K562 (cell line): ENCODE measurements around the gene IMPDH2. TPM values are rescaled to one million over a fixed set of nuclear protein-coding genes. Genes with fewer than 3 reads are reported as not detected.
A peak's percentile ranks its signal among the peaks of the same experiment; 100 is the strongest.

ENCODE experiments used
- ARID1B ChIP-seq: fragments of 450-650 bp; IDR thresholded peaks from 2 replicates; pipeline ENCODE4 v1.6.1; 2016; ENCODE audit warnings: antibody characterized with exemption, mild to moderate bottlenecking, inconsistent platforms
- E2F3 ChIP-seq: fragments of 250-450 bp; sonication (Bioruptor Pico); IDR thresholded peaks from 2 replicates; pipeline ENCODE4 v1.4.0; 2020; ENCODE audit warnings: mild to moderate bottlenecking
- EHMT2 ChIP-seq: fragments of 450-650 bp; IDR thresholded peaks from 2 replicates; pipeline ENCODE4 v1.6.1; 2018; ENCODE audit warnings: antibody characterized with exemption
- GATAD2B ChIP-seq: fragments of 450-650 bp; IDR thresholded peaks from 2 replicates; pipeline ENCODE4 v1.6.1; 2017; ENCODE audit warnings: mild to moderate bottlenecking, borderline replicate concordance
- HCFC1 ChIP-seq: IDR thresholded peaks from 2 replicates; pipeline ENCODE4 v1.6.1; 2012; ENCODE audit warnings: low read depth, low read length, improper control_type of control experiment
- HDAC8 ChIP-seq: fragments of 450-650 bp; IDR thresholded peaks from 2 replicates; pipeline ENCODE4 v1.6.1; 2016; ENCODE audit warnings: mild to moderate bottlenecking, missing genetic modification characterization, moderate library complexity, missing compliant biosample characterization
- KLF1 ChIP-seq: fragments of 450-650 bp; IDR thresholded peaks from 2 replicates; pipeline ENCODE4 v1.6.1; 2016; ENCODE audit warnings: missing genetic modification characterization, missing compliant biosample characterization
- KLF16 ChIP-seq: IDR thresholded peaks from 2 replicates; pipeline ENCODE4 v1.6.1; 2016; ENCODE audit warnings: antibody characterized with exemption
- LCOR ChIP-seq: sonication (generic); formaldehyde crosslinking; IDR thresholded peaks from 2 replicates; pipeline ENCODE4 v1.8.0; 2022; ENCODE audit warnings: mild to moderate bottlenecking, missing genetic modification reagents
- NCOA6 ChIP-seq: fragments of 450-650 bp; IDR thresholded peaks from 2 replicates; pipeline ENCODE4 v1.6.1; 2017; ENCODE audit warnings: mild to moderate bottlenecking
- NR0B1 ChIP-seq: fragments of 450-650 bp; IDR thresholded peaks from one replicate; pipeline ENCODE4 v1.6.1; 2018; ENCODE audit warnings: mild to moderate bottlenecking, moderate library complexity; ENCODE audit not compliant: partially characterized antibody
- NR1H2 ChIP-seq: sonication (generic); formaldehyde crosslinking; IDR thresholded peaks from 2 replicates; pipeline ENCODE4 v1.4.0; 2020; ENCODE audit warnings: mild to moderate bottlenecking, missing genetic modification reagents
- PPARD ChIP-seq: fragments of 250-450 bp; sonication (Bioruptor Pico); IDR thresholded peaks from 2 replicates; pipeline ENCODE4 v1.8.0; 2022; ENCODE audit warnings: inconsistent platforms, mild to moderate bottlenecking, moderate library complexity
- SMARCC2 ChIP-seq: fragments of 450-650 bp; IDR thresholded peaks from 2 replicates; pipeline ENCODE4 v1.6.1; 2017; ENCODE audit warnings: antibody characterized with exemption, moderate library complexity, mild to moderate bottlenecking, low read depth
- SPI1 ChIP-seq: IDR thresholded peaks from 2 replicates; pipeline ENCODE4 v1.6.1; 2011; ENCODE audit warnings: low read depth, low read length, control low read depth, borderline replicate concordance
- TRIM24 ChIP-seq, 2 experiments: fragments of 450-650 bp; IDR thresholded peaks; 2 replicates each; pipeline ENCODE4 v1.6.1; 2016
- YY1 ChIP-seq, 3 experiments: IDR thresholded peaks; 2 replicates each; pipeline ENCODE4 v1.6.1; 2011; ENCODE audit warnings: low read length in 2 of 3, mild to moderate bottlenecking in 2 of 3, moderate library complexity in 2 of 3, borderline replicate concordance in 1 of 3, control low read depth in 1 of 3, low read depth in 1 of 3; ENCODE audit not compliant: insufficient read depth in 3 of 3, insufficient replicate concordance in 2 of 3, control insufficient read depth in 1 of 3, insufficient read length in 1 of 3; ENCODE audit errors: extremely low read depth in 1 of 3
- ZFP30 ChIP-seq: fragments of 250-450 bp; sonication (Bioruptor Pico); IDR thresholded peaks from 2 replicates; pipeline ENCODE4 v1.8.0; 2022; ENCODE audit warnings: moderate library complexity, mild to moderate bottlenecking, inconsistent platforms, borderline replicate concordance
- ZNF561 ChIP-seq: fragments of 450-650 bp; formaldehyde crosslinking; conservative IDR thresholded peaks from 2 replicates; pipeline ENCODE4 v1.4.0; 2020; ENCODE audit warnings: mild to moderate bottlenecking, moderate library complexity
- ZNF75A ChIP-seq: fragments of 450-650 bp; formaldehyde crosslinking; IDR thresholded peaks from 2 replicates; pipeline ENCODE4 v1.4.0; 2020; ENCODE audit warnings: mild to moderate bottlenecking
- polyA plus RNA-seq, 8 experiments: library from polyadenylated mRNA; depleted of rRNA in 4 of 8; stranded (reverse) in 5 of 8; unstranded in 3 of 8; fragments of >200 nt; fragmentation: Nextera tagmentation in 2 of 8; fragmentation: Illumina TruSeq in 1 of 8; extraction: Ambion mirVana in 2 of 8; extraction: Trizol in 1 of 8; gene quantifications; 2 replicates each; pipeline versions ENCODE4 v1.2.1 to v1.2.3, GENCODE V29; 2011 to 2014; ENCODE audit warnings: inconsistent platforms in 1 of 8, missing spikeins in 1 of 8
- total RNA-seq, 7 experiments: library from RNA; depleted of rRNA in 6 of 7; stranded (reverse); fragments of >200 nt in 6 of 7; fragmentation: Illumina TruSeq in 2 of 7; extraction: Trizol in 2 of 7; gene quantifications; 2 replicates each; pipeline versions ENCODE4 v1.2.1 to v1.2.3, GENCODE V29; 2011 to 2021; ENCODE audit warnings: low replicate concordance in 1 of 7
- TF ChIP-seq, protein P1 (sequence below): fragments of 250-450 bp; sonication (Bioruptor Pico); IDR thresholded peaks from 2 replicates; pipeline ENCODE4 v1.5.0; 2021; ENCODE audit warnings: mild to moderate bottlenecking, borderline replicate concordance
- TF ChIP-seq, protein P2 (sequence below): fragments of 450-650 bp; formaldehyde crosslinking; IDR thresholded peaks from 2 replicates; pipeline ENCODE4 v1.4.0; 2022; ENCODE audit warnings: missing genetic modification characterization

IMPDH2 gene
- total and polyA plus RNA-seq, 9 of the 15 experiments (the other 6 are each of a cell fraction or from before 2014, with no cell fraction given): 318 to 507 (median 366) TPM

- TF ChIP-seq, protein P1, sequence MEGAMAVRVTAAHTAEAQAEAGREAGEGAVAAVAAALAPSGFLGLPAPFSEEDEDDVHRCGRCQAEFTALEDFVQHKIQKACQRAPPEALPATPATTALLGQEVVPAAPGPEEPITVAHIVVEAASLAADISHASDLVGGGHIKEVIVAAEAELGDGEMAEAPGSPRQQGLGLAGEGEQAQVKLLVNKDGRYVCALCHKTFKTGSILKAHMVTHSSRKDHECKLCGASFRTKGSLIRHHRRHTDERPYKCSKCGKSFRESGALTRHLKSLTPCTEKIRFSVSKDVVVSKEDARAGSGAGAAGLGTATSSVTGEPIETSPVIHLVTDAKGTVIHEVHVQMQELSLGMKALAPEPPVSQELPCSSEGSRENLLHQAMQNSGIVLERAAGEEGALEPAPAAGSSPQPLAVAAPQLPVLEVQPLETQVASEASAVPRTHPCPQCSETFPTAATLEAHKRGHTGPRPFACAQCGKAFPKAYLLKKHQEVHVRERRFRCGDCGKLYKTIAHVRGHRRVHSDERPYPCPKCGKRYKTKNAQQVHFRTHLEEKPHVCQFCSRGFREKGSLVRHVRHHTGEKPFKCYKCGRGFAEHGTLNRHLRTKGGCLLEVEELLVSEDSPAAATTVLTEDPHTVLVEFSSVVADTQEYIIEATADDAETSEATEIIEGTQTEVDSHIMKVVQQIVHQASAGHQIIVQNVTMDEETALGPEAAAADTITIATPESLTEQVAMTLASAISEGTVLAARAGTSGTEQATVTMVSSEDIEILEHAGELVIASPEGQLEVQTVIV (CRISPR knock-in tag): no peak
- TF ChIP-seq ARID1B (no peak), ZNF75A (CRISPR knock-in tag) (no peak), NR0B1 (no peak), PPARD (CRISPR knock-in tag) (no peak), HDAC8 (tag) (no peak), NCOA6 (no peak), SPI1 (no peak), NR1H2 (CRISPR knock-in tag) (no peak), KLF16 (no peak), E2F3 (CRISPR knock-in tag) (no peak), GATAD2B (0 out of 2 replicates have a peak, but pooled peaks have one; percentile 49), ZNF561 (no peak), TRIM24 (IDR thresholded peaks at IDR 0.05) (no peak), LCOR (CRISPR knock-in tag) (no peak), YY1 (IDR thresholded peaks at IDR 0.05; ENCODE audit: borderline replicate concordance in 1 of 3, control insufficient read depth in 1 of 3, extremely low read depth in 1 of 3, insufficient read depth in 3 of 3, insufficient read length in 1 of 3, insufficient replicate concordance in 2 of 3, low read depth in 1 of 3, low read length in 2 of 3) (peak; percentile 57 to 94 (median 86)), EHMT2 (no peak), ZFP30 (no peak), KLF1 (tag) (0 out of 2 replicates have a peak, but pooled peaks have one; percentile 5), SMARCC2 (no peak), HCFC1 (peak; percentile 77)
- TF ChIP-seq, protein P2, sequence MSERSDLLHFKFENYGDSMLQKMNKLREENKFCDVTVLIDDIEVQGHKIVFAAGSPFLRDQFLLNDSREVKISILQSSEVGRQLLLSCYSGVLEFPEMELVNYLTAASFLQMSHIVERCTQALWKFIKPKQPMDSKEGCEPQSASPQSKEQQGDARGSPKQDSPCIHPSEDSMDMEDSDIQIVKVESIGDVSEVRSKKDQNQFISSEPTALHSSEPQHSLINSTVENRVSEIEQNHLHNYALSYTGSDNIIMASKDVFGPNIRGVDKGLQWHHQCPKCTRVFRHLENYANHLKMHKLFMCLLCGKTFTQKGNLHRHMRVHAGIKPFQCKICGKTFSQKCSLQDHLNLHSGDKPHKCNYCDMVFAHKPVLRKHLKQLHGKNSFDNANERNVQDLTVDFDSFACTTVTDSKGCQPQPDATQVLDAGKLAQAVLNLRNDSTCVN (CRISPR knock-in tag): no peak
Observed at GRCh38 chr3:49021813-49022687, 7.1 kb downstream of the IMPDH2 start, which contains the start of gene NDUFAF3 (continued).
